SK-N-SH (cell line): Measurements from ENCODE around the gene CDPF1. TPM values are rescaled to one million over a fixed set of nuclear protein-coding genes. Genes with fewer than 3 reads are reported as not detected.

Experiments used
- CTCF ChIA-PET: fragments of 300-600, 350-600 bp; formaldehyde crosslinking; extraction: SDS; loops from one replicate; lab custom pipeline; 2021; lab: Yijun Ruan, JAX
- POLR2A ChIA-PET: fragments of 350-600 bp; sonication (Branson Sonifier 250); formaldehyde crosslinking; extraction: SDS; loops from one replicate; lab custom pipeline; 2020; ENCODE audit warnings: antibody characterized with exemption, inconsistent platforms; lab: Yijun Ruan, JAX
- DNase-seq: peaks from one replicate; pipeline ENCODE4 v3.0.0; 2012
- H2AFZ ChIP-seq: fragments of 200-600 bp; sonication (generic); 2 replicates; pipeline ENCODE4 v1.8.1; 2016; ENCODE audit warnings: antibody characterized with exemption, mild to moderate bottlenecking, low read depth
- H3F3A ChIP-seq: fragments of 200-600 bp; sonication (generic); replicated peaks from 2 replicates; pipeline ENCODE3; 2016; ENCODE audit warnings: antibody characterized with exemption, mild to moderate bottlenecking; ENCODE audit not compliant: insufficient read depth
- H3K27ac ChIP-seq, 2 experiments: fragments of 200-500 bp in 1 of 2; fragments of 200-600 bp in 1 of 2; sonication (Bioruptor generic) in 1 of 2; sonication (generic), shearing (Covaris generic) in 1 of 2; 2 replicates each; pipeline versions ENCODE4 v1.5.1 to v1.6.1; 2014 to 2016; ENCODE audit warnings: low read depth in 2 of 2, inconsistent platforms in 1 of 2, low read length in 1 of 2, mild to moderate bottlenecking in 1 of 2, mixed read lengths in 1 of 2
- H3K27me3 ChIP-seq: fragments of 200-600 bp; sonication (generic), shearing (Covaris generic); 2 replicates; pipeline ENCODE4 v1.6.1; 2016; ENCODE audit warnings: mixed run types; ENCODE audit not compliant: insufficient read depth
- H3K36me3 ChIP-seq, 2 experiments: fragments of 200-500 bp in 1 of 2; fragments of 200-600 bp in 1 of 2; sonication (Bioruptor generic) in 1 of 2; sonication (generic) in 1 of 2; replicated peaks in 1 of 2; 2 replicates each; pipeline versions ENCODE3 to v1.5.1; 2014 to 2016; ENCODE audit warnings: low read length in 1 of 2, mild to moderate bottlenecking in 1 of 2; ENCODE audit not compliant: insufficient read depth in 2 of 2, control insufficient read depth in 1 of 2
- H3K4me1 ChIP-seq, 2 experiments: fragments of 200-500 bp in 1 of 2; fragments of 200-600 bp in 1 of 2; sonication (Bioruptor generic) in 1 of 2; sonication (generic), shearing (Covaris generic) in 1 of 2; 2 replicates each; pipeline versions ENCODE4 v1.5.1 to v1.6.1; 2014 to 2016; ENCODE audit warnings: low read depth in 1 of 2, low read length in 1 of 2, mixed run types in 1 of 2; ENCODE audit not compliant: insufficient read depth in 2 of 2, control insufficient read depth in 1 of 2
- H3K4me2 ChIP-seq: fragments of 200-600 bp; sonication (generic), shearing (Covaris generic); 2 replicates; pipeline ENCODE4 v1.6.1; 2017; ENCODE audit warnings: mixed run types
- H3K4me3 ChIP-seq, 2 experiments: fragments of 200-500 bp in 1 of 2; fragments of 200-600 bp in 1 of 2; sonication (Bioruptor generic) in 1 of 2; sonication (generic), shearing (Covaris generic) in 1 of 2; 2 replicates each; pipeline versions ENCODE4 v1.5.1 to v1.8.1; 2014 to 2016; ENCODE audit warnings: low read depth in 2 of 2, inconsistent platforms in 1 of 2, low read length in 1 of 2, mild to moderate bottlenecking in 1 of 2, mixed read lengths in 1 of 2, moderate library complexity in 1 of 2
- H3K79me2 ChIP-seq: fragments of 200-600 bp; sonication (generic); 2 replicates; pipeline ENCODE4 v1.8.1; 2017; ENCODE audit warnings: mild to moderate bottlenecking; ENCODE audit not compliant: insufficient read depth
- H3K9ac ChIP-seq: fragments of 200-600 bp; sonication (generic); 2 replicates; pipeline ENCODE4 v1.6.1; 2017; ENCODE audit warnings: mixed run types
- H3K9me2 ChIP-seq: fragments of 200-600 bp; sonication (generic); 2 replicates; pipeline ENCODE4 v1.6.1; 2017; ENCODE audit warnings: mixed run types
- H3K9me3 ChIP-seq: fragments of 200-600 bp; sonication (generic); 2 replicates; pipeline ENCODE4 v1.6.1; 2017; ENCODE audit warnings: mixed run types, mild to moderate bottlenecking, moderate library complexity
- H4K20me1 ChIP-seq: fragments of 200-600 bp; sonication (generic); 2 replicates; pipeline ENCODE4 v1.6.1; 2017; ENCODE audit warnings: mild to moderate bottlenecking, mixed run types; ENCODE audit not compliant: insufficient read depth
- FOSL2 ChIP-seq: IDR thresholded peaks from 2 replicates; pipeline ENCODE4 v1.4.0; 2012; ENCODE audit warnings: low read depth, mild to moderate bottlenecking, moderate library complexity, borderline replicate concordance
- JUND ChIP-seq: IDR thresholded peaks from 2 replicates; pipeline ENCODE4 v1.4.0; 2012
- NFIC ChIP-seq: IDR thresholded peaks from 2 replicates; pipeline ENCODE4 v1.4.0; 2012; ENCODE audit warnings: borderline replicate concordance
- RAD21 ChIP-seq: IDR thresholded peaks from 2 replicates; pipeline ENCODE4 v1.6.1; 2012; ENCODE audit warnings: mild to moderate bottlenecking, low read length
- RCOR1 ChIP-seq: fragments of 150-350 bp; IDR thresholded peaks from 2 replicates; pipeline ENCODE4 v1.6.1; 2017; ENCODE audit warnings: antibody characterized with exemption, low read length
- RXRA ChIP-seq: IDR thresholded peaks from 2 replicates; pipeline ENCODE4 v1.4.0; 2012; ENCODE audit warnings: low read depth, mild to moderate bottlenecking, borderline replicate concordance
- TCF12 ChIP-seq: IDR thresholded peaks from 2 replicates; pipeline ENCODE4 v1.4.0; 2012
- YY1 ChIP-seq: IDR thresholded peaks from 2 replicates; pipeline ENCODE4 v1.4.0; 2012; ENCODE audit warnings: low read depth, mild to moderate bottlenecking
- ZBTB33 ChIP-seq: IDR thresholded peaks from 2 replicates; pipeline ENCODE4 v1.4.0; 2012; ENCODE audit warnings: low read depth, borderline replicate concordance
- WGBS: methylation state at CpG from one replicate; pipeline ENCODE4 v1.1.6; 2017; ENCODE audit warnings: low lambda C conversion rate; 5-methylcytosine and 5-hydroxymethylcytosine counted together
- polyA plus RNA-seq, 3 experiments: library from polyadenylated mRNA; depleted of rRNA; stranded (reverse); fragments of >200 nt; gene quantifications; 2 replicates each; pipeline ENCODE4 v1.2.3, GENCODE V29; 2012
- TF ChIP-seq, protein P1 (sequence below): fragments of 150-350 bp; IDR thresholded peaks from 2 replicates; pipeline ENCODE4 v1.6.1; 2016; ENCODE audit warnings: mild to moderate bottlenecking, low read depth, low read length
- TF ChIP-seq, protein P2 (sequence below): IDR thresholded peaks from 2 replicates; pipeline ENCODE4; 2012

Gene CDPF1
- polyA plus RNA-seq, 1 of the 3 experiments (the other 2 are of a cell fraction) = 25.3 TPM

DNA sequence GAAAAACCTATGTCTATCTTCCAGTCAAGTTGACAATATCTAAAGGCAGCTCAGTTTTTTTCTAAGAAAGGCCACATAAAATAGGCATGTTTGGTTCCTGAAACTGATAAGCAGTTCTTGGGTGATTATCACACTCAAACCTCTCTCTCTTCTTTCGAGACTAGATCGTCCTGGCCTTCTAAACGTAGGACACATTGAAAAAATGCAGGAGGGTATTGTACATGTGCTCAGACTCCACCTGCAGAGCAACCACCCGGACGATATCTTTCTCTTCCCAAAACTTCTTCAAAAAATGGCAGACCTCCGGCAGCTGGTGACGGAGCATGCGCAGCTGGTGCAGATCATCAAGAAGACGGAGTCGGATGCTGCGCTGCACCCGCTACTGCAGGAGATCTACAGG, 15.1 kb downstream of the CDPF1 start:
- 97% methylated on average over 12 of the region's 12 CpGs for WGBS
- Histone ChIP-seq H3F3A (no peaks in the 10 kb centered on the region), H3K36me3 (peaks cover 0 to 16% of the 10 kb centered on the region in 2 experiments), H3K9ac (no peak overlapping the region), H3K4me2 (no peak overlapping the region), H3K9me3 (no peaks in the 10 kb centered on the region), H3K9me2 (no peaks in the 10 kb centered on the region), H4K20me1 (no peaks in the 10 kb centered on the region), H3K4me3 (no peak overlapping the region), H3K27ac (no peak overlapping the region), H3K4me1 (peaks cover 10 to 33% of the 10 kb centered on the region in 2 experiments; a peak in 3 of 4 replicates), H2AFZ (no peak overlapping the region), H3K79me2 (no peaks in the 10 kb centered on the region), H3K27me3 (no peaks in the 10 kb centered on the region)
- ChIA-PET POLR2A (no interaction called here), CTCF (interaction anchor here (0.7 kb wide), 1 partner anchor 16 kb away, joined by 3 read pairs; no protein-coding TSS in a partner anchor)
- DNase-seq = no peak
- TF ChIP-seq JUND = no peak

DNA sequence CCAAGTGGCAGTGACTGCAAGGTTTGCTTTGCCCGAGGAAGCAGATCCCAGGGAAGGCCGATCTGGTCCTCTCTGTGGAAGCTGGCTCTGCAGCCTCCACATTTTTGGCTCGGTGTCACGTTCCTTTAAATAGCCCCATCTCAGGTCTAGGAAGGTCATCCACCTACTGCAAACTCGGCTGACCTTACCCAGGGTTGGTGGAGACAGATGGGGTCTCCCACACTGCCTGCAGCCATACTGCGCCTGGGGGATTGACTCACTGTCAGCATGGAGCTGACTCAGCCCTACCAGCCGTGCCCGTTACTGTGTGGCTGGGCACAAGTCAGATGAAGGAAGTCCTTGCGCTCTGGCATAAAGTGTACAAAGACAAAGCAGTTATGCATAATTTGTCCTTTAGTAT, 16.9 kb downstream of the CDPF1 start:
- H3K79me2 ChIP-seq = no peaks in the 10 kb centered on the region
- DNase-seq = no peak
- H3K9me3 ChIP-seq = no peaks in the 10 kb centered on the region
- 63% methylated on average over 9 of the region's 9 CpGs for WGBS
- peak overlapping the region; percentile 20 to 41; a peak in 3 of 4 replicates for H3K27ac ChIP-seq
- 0 out of 2 replicates have a peak overlapping the region, but pooled peaks have one; percentile 45 for H3K4me2 ChIP-seq
- no peaks in the 10 kb centered on the region for H3K27me3 ChIP-seq
- ChIA-PET CTCF (no interaction called here), POLR2A (interaction anchor here (1.2 kb wide), 1 partner anchor 12 kb away, joined by 3 read pairs; no protein-coding TSS in a partner anchor)
- peaks cover 0 to 8% of the 10 kb centered on the region in 2 experiments for H3K36me3 ChIP-seq
- no peaks in the 10 kb centered on the region for H4K20me1 ChIP-seq
- no peaks in the 10 kb centered on the region for H3F3A ChIP-seq
- no peak overlapping the region for H3K9ac ChIP-seq
- H3K9me2 ChIP-seq = no peaks in the 10 kb centered on the region
- H3K4me3 ChIP-seq = no peak overlapping the region
- TF ChIP-seq TCF12 (peak; percentile 24; the same call in 1 of the 2 replicates), NFIC (no peak), ZBTB33 (no peak), JUND (0 out of 2 replicates have a peak, but pooled peaks have one; percentile 6), YY1 (no peak), FOSL2 (peak; percentile 56; the same call in 1 of the 2 replicates), RCOR1 (no peak), RAD21 (no peak), RXRA (no peak)
- TF ChIP-seq, protein P1, sequence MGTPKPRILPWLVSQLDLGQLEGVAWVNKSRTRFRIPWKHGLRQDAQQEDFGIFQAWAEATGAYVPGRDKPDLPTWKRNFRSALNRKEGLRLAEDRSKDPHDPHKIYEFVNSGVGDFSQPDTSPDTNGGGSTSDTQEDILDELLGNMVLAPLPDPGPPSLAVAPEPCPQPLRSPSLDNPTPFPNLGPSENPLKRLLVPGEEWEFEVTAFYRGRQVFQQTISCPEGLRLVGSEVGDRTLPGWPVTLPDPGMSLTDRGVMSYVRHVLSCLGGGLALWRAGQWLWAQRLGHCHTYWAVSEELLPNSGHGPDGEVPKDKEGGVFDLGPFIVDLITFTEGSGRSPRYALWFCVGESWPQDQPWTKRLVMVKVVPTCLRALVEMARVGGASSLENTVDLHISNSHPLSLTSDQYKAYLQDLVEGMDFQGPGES = no peak
- TF ChIP-seq, protein P2, sequence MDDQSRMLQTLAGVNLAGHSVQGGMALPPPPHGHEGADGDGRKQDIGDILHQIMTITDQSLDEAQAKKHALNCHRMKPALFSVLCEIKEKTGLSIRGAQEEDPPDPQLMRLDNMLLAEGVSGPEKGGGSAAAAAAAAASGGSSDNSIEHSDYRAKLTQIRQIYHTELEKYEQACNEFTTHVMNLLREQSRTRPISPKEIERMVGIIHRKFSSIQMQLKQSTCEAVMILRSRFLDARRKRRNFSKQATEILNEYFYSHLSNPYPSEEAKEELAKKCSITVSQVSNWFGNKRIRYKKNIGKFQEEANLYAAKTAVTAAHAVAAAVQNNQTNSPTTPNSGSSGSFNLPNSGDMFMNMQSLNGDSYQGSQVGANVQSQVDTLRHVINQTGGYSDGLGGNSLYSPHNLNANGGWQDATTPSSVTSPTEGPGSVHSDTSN = no peak
- no peak overlapping the region for H2AFZ ChIP-seq
- peaks cover 10 to 19% of the 10 kb centered on the region in 2 experiments; a peak in 2 of 4 replicates for H3K4me1 ChIP-seq
